GM19397 (cell line): Measurements from ENCODE around the gene MICAL3.

ENCODE experiments used
- ATAC-seq: cut with Tn5 transposase; IDR thresholded peaks from one replicate; pipeline ENCODE4 v1.9.1; 2021; ENCODE audit warnings: mild to moderate bottlenecking, moderate library complexity; ENCODE audit not compliant: unreplicated experiment

MICAL3 gene

DNA sequence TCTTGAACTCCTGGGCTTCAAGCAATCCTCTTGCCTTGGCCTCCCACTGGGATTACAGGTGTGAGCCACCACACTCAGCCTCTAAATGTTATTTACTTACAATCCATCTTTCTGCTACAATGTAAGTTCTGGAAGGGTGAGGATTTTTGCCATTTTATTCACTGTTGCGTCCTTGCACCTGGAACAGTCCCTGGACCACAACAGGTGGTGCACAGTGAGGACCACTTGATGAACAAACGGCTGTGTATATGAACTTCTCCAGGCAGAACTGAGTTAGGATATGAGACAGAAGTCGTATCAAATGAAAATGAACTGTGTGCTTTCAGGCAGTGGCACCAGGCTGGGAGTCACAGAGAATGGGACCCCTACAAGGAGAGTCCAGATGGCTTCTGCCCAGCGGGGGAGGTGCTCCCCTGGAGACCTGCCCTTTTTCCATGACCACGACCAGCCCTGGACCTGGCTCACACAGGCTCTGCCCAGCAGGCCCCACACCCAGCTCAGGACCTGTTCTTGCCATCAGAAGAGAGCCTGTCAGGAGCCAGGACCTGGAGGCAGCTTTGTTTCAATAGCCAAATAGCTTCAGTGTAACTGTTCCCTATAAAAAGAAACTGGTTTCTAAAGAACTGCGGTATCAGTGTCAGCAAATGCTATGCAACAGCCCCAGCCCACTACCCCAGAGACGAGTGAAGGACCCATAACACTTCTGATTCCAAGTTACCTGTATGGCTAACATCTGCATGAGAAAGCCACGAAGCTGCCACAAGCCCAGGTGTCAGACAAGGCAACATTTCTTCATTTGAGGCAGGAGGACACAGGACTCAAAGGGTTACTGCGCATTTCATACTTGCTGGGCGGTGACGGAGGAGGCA lies 104.9 kb downstream of the MICAL3 start:
- no peak for ATAC-seq

DNA sequence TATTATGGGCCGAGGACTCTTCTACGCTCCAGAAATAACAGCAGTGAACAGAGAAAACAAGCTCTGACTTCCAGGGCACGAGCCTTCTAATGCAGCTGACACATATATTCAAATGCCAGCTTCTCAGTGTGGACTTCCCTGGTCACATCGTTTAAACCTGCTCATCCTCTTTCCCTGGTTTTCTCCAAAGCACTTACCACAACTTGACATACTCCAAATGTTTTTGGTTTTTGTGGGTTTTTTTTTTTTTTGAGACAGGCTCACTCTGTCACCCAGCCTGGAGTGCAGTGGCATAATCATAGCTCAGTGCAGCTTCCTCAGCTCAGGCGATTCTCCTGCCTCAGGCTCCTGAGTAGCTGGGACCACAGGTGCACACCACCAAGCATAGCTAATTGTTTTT lies 105.5 kb downstream of the MICAL3 start:
- no peak for ATAC-seq

DNA sequence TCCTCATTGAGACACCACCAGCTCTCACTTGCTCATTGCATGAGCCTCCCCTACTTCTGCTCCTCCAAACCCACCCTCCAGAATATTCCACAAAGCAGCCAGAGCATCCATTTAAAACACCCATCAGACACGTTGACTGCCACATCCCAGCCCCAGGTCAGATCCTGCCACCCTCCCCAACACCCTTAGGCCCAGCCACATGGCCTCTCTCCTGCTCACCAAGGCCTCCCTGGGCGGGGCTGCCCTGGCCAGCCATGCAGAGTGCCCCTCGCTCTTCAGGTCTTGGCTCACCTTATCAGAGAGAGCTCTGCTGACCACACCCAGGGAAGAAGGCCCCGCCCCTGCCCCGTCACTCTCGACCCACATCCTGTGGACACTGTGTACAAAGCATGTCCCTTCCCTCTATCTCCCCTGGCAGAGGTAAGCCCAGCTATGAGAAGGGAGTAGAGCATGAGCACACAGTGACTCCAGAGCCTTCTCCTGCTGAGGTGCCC lies 106.8 kb downstream of the MICAL3 start:
- ATAC-seq: no peak

DNA sequence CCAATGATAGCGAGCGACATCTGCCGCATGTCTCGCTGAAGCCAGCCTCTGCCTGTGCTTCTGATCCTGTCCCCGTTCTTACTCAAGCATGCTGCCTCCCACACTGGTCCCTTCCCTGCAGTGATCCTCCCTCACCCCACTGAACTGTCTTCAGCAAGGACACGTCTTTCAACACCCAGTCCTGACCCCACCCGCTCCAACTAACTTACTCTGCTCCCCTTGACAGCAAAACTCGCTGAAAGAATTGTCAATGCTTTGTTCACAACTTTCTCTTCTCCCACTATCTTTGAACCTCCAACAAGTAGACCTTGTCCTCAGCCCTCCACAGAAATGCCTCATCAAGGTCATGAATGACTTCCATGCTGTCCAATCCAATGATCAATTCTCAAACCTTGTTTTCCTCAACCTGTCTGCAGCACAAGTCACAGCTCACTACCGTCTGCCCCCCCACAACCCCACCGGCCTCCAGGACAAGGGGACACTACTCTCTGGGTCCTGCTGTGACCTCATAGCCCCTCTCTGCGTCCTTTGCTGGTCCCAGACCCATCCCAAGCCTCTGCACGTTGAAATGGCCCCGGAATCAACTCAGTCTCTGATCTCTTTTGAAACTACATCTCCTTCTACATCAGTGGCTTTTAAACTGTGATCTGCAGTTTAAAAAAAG lies 108.0 kb downstream of the MICAL3 start:
- no peak for ATAC-seq

DNA sequence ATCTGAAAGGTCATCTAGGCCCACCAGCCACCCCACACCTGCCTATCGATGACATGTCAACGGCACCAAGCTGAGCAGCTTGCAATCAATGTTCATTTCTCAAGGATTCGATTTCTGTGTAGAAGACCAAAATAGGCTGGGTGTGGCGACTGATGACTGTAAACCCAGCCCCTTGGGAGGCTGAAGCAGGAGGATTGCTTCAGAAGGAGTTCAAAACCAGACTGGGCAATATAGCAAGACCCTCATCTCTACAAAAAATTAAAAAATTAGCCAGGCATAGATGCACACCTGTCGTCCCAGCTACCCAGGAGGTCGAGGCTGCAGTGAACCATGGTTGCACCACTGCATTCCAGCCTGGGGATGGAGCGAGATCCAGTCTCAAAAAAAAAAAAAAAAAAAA lies 108.7 kb downstream of the MICAL3 start:
- no peak for ATAC-seq

DNA sequence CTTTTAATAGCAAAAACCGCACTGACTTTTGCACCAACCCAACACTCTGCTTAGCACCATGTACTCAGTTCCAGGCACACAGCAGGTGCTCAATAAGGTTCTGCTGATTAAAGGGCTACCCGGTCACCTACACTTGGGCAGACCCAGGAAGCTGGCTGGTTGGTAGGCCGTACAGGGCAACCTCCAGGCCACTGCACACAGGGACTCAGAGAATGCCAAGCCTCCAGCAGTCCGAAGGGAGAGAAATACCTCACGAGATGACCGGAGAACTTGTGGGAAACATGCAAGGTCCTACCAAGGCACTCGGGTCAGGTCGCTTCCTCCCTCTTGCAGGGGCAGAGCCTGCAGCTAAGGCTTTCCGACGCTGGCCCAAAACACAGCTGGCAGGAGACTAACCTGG lies 109.2 kb downstream of the MICAL3 start:
- no peak for ATAC-seq

DNA sequence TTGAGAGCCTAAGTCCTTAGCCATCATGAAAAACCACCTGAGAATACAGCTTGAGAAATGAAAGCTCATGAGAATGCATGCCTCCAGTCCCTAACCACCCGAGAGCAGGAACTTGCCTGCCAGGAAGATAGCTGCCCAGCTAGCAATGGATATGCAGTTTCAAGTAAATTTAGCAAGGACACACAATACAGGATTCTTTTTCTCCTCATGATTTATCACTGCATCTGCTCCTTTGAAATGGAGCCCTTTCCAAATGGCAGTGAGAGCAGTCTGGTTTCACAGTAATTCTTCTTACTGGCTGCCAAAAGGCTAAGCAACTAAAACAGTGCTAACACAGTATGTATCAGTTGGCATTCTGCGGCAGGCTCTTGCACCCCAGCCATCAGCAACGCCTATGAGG lies 109.9 kb downstream of the MICAL3 start:
- ATAC-seq: no peak

DNA sequence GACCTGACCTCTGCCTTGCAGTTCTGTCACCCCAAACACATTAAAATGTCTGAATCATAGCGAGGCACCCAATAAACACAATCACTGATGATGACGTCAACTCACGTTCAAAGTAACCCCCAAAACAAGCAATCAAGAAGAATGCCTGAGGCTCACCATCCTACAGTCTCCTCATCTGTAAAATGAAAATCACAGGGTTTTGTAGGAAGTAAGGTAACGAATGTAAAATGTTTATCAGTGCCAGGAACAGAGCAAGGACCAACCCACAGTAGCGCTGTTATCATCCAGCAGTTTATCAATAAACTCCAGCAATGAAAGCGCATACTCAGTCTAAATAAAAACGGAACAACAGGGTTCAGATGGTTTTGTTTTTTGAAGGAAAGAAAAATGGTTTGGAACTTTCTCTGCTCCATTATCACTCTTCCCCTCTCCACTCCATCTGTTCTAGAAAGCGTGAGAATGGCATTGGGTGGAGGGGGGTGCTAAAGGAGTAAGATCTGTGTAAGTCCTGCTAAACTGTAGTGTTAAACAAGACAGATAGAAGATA lies 110.5 kb downstream of the MICAL3 start:
- ATAC-seq: no peak

DNA sequence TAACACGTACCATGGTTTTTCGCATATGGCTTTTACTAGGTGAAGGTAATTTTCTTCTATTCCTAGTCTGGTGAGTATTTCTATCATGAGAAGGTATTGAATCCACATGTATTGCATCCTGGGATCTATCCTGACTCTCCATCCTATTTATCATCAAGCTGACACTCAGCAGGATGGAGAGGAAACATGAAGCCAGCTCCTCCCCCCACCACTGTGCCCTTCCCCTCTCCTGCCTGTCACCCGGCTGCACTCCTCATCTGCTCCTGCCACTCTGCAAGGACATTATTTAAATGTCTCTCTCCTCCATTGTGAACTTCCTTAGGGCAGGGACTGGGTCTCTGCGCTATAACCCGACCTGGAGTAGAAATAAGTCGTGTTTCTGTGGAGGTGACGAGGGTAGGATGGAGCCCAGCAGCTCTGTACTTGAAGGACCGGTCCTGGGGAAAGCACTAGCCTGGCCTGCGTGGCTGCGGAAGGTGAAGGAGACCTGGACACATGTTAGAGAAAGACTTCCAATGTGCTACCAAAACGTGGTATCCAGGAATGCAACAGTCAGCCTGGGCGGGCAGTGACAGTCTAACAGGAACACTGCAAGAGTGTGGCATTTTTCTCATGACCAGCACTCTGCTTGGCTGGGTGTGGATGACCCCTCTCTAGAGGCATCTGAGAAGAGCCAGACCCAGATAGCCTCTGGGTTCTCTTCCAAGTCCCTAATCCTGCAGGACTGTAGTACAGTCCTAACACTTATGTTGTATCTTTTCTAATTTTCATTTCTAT lies 111.2 kb downstream of the MICAL3 start:
- no peak for ATAC-seq

DNA sequence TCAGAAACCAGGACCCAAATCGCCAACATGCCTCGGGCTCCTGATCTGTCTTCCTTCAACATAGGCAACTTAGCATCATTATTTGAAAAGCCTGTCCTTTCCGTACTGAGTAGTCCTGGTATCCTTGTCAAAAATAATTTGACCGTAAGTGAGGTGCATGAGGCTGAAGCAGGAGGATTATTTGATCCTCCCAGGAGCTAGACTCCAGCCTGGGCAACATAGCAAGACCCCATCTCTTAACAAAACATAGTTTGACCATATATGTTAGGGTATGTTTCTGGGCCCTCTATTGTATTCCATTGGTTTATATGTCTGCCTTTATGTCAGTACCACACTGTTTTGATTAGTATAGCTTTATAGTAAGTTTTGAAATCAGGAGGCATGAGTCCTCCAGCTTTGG lies 112.5 kb downstream of the MICAL3 start:
- ATAC-seq: no peak

DNA sequence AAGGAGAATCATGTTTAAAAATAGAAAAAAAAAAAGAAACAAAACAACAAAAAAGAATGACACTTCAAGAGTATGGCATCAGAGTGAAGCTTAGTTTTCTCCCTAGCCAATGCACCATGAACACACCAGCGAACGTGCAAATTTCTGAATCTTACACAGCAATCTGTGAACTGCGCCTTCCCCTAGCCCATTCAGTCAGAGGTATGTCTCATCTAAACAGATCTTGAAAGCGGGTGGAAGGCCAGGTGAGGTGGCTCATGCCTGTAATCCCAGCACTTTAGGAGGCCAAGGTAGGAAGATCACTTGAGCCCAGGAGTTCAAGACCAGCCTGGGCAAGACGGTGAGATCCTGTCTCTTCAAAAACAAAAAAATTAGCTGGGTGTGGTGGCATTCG lies 113.1 kb downstream of the MICAL3 start:
- no peak for ATAC-seq

DNA sequence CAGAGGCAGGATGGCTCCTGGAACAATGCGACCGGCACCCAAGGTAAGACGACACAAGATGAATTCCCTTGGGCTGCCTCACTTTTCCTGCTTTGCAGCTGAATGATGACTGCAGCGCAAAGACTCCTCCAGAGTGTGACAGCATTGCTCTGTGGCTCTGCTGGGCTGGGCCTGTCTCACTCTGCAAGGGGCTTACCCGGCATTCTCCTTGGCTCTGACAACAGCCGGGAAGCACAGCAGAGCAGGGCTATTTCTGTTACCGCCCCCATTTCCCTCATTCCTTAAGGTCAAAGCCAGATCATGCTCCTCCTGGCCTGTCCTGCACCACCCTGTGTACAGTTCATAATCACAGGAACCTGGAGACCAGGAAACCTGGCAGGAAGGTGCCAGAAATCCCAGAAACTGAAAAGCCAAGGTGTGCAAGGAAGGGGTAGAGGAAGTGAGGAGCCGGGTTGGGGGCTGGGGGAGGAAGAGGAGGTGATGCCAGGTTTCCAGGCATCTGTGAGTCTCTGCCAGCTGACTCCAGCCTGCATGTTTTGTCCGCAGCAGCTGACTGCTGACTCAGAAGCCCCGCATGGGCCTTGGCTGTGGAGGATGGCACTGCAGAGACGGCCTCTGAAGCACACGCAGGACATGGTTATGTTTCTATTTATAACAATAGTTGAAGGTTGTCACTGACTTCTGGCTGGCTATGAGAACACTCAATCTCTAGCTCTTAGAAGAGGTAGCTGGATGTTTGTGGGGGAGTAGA lies 113.6 kb downstream of the MICAL3 start:
- no peak for ATAC-seq

DNA sequence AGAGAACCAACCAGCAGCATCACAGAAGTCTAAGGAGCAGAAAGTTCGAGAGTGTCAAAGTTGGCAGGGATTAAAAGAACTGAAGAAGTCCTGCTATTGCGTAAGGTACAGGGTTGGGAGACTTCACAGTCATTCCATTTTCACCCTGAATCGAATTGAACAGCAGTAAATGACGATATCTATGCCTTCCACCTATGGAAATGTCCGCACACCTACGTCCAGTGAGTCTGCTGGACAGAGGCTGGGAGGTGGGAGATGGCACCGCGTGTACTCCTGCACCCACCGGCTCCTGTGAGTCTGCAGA lies 116.7 kb downstream of the MICAL3 start:
- no peak for ATAC-seq

DNA sequence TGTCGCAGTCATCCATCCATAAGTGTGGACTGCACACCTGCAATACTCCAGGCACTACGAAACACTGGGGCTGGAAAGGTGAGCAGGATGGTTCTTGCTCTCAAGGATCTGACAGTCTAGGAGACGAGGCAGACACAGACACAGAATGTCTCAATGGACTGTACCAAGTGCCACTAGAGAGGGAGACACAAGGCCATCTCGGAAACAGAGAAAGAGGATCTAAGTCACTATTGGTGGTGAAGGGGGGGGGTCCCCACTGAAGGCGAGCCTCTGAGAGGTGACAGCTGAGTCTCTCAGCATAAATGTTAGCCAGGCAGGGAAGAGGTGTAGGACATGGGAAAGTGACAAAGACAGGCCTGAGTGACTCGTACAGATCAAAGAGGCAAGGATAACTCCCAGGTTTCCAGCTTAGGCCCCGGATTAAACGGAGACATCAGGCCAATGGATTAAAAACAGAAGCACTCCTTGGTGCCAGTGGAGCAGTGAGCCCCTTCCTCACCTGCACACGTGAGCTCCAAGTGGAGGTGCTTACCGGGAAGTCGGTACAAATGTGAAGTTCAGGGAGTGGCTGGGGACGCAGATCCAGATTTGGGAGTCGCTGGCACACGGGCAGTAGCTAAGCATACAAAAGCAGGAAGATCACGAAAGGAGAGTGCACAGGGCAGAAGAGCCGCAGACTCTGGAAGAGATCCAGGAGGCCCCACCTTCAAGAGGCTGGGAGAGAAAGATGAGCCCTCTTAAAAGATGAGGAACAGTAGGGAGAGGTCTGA lies 117.2 kb downstream of the MICAL3 start:
- ATAC-seq: no peak

DNA sequence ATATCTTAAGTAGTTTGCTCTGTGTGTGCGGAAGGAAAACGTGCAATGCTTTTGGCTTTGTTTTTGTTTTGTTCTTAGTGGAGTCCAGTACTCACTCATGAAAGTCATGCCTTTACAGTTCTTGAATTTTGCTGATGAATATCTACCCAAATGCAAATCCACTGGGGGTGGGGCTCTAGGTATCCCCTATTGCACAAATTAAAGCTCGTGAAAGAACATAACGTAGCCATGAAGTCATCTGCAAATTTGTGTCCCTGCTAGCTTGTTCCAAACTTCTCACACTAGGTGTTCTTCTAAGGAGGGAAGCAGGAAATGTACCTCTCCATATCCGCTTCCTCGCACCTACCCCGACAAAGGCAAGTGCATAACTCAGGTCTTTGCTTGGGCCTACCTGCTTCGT lies 118.9 kb downstream of the MICAL3 start:
- no peak for ATAC-seq

DNA sequence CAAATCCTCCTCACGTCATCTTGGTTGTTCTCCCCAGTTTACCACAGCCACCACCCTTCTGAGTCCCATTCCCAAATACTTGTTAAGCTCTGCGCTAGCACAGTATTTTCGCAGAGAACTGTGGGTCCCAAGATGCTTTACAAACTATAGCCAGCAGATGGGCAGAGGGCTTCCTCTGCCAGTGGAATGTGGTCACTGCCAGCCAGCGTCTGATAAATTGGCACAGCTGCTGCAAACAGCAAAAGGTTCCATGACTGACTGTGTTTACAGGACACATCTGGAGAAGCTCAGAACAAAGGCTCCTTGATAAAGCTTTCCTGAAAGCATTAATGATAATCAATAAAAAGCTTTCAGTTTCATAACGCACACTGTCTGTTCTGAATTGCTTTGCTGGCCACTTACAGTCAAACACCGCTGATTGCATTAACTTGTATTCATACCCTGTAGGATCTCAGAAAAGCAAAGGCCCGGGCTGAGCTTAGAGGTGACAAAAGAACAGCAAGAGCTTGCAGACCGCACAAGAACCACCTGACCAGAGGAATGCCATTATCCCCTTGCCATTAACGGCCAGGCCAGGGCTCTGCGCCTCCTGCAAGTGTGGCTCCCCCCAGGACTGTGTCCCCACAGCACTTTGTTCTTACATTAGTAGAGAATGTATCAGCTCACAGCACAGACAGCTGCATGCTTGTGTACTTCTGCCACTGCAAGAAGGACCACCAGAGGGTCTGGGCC lies 120.6 kb downstream of the MICAL3 start:
- ATAC-seq: no peak

DNA sequence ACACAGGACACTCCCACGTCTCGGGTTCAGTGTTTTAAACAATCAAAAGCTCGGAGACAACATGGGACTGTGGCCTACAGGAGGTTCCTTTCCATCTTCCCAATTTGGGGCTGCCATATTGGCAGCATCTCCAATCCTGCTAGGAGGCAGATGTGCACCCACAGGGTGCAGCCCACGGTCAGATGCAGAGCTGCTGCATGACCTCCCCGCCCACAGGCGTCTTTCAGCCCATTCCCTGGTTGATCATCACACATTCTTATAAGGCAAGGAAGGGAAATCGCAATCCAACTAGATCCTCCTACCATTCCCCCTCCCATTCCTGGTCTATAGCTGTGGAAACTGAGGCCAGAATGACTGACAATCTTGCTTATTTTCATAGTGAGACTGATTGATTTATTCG lies 121.4 kb downstream of the MICAL3 start:
- ATAC-seq: no peak

DNA sequence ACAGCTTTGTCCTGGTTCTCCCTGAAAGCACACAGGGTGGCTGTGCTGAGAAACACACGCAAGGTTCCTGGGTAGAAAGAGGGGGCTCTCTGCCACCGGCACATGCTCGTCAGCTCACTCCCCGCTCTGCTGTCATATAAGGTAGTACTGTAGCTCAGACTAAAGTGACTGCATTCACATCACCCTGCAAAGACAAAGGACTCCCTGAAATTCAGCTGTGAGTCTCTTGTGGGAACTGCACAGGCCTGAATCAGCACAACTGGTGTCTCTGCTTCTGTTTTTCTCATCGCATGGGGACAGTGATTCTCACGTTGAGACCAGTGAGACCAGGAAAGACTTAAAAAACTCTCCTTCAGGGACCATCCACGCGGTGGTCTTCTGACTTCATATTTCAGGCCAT lies 126.0 kb downstream of the MICAL3 start:
- ATAC-seq: no peak

DNA sequence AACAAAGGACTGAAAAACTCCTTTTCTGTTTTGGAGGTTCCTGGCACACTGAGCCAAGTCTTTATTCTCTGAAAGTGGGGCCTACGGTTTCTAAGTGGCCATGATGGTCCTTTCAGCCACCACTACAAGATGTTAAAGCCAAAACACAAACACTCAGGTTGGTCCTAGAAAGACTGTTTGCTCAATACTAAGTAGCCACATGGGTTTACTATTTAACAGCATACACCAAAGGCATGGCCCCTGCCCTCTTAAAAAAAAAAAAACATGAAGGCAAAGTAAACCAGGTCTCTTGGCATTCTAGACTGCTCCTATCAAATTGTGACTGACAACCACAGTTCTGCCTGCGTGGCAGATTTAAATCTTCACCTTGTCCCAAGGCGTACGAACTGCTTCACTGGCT lies 126.5 kb downstream of the MICAL3 start:
- no peak for ATAC-seq
